ENCODE measurements around the gene TMEM59L. TPM values are rescaled to one million over a fixed set of nuclear protein-coding genes. Genes with fewer than 3 reads are reported as not detected.

Gene TMEM59L
- total RNA-seq, 1 donor from 2014 or later = 2.1 TPM

DNA sequence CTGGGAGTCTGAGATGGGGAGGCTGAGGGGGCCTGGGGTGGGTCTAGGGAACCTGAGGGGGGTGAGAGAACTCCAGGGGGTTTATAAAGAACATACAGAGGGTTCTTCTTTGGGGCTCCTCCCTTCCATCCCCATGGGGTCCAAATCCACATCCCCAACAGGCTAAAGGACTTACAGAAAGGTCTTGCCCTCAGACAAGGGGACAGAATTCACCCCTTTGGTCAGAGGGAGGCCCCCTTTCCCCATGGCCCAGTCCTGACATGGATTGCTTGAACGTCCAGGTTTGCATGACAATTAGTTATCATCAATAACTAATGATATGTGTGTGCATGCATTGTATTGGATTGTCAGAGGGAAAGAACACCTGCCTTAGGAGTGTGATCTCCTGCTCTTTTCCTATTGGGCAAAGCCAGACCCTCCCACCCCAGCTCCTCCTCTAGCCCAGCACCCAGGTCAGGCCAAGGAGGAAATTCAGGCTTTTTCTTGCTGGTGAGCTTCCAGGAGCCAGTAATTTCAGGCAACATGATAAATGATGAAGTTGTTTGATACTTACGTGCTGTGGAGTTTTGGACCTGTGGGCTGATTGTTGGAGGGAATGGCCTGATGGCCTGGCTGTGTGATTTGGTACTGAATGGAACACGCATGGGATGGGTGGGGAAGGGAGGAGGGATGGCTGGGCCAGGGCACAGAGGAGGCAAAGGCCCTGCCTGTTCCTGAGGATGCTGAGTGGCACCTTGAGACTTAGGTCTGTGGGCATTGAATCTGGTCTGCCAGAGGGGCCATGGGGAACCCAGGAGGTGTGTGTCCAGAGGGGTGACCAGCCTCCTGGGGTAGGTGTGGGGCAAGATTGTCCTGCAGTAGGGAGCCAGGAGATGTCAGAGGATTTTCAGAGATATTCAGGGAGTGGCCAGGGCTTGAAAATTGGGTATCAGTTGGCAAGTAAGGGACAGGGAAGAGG is 25.3 kb downstream of the TMEM59L start:
- no peaks in the 10 kb centered on the region for H3K27me3 ChIP-seq (ENCODE audit: control insufficient read depth in 3 of 3, insufficient read depth in 3 of 3, low read length in 3 of 3)
- peak overlapping the region; percentile 78 to 90 (median 86) for H3K4me3 ChIP-seq (ENCODE audit: low read length in 3 of 3)
- H3K9ac ChIP-seq (ENCODE audit: low read depth in 1 of 3, low read length in 3 of 3) = peak overlapping the region in 2 of 3 donors; percentile 95 to 97
- H3K4me1 ChIP-seq (ENCODE audit: control insufficient read depth in 3 of 3, insufficient read depth in 3 of 3, low read length in 3 of 3) = peaks cover 12 to 18% (median 12%) of the 10 kb centered on the region in 3 donors
- H3K9me3 ChIP-seq (ENCODE audit: control insufficient read depth in 3 of 3, low read length in 3 of 3) = no peaks in the 10 kb centered on the region
- no peaks in the 10 kb centered on the region for H3K36me3 ChIP-seq (ENCODE audit: control insufficient read depth in 3 of 3, insufficient read depth in 3 of 3, low read length in 3 of 3)
- H3K27ac ChIP-seq (ENCODE audit: low read depth, low read length) = peak overlapping the region; percentile 88

DNA sequence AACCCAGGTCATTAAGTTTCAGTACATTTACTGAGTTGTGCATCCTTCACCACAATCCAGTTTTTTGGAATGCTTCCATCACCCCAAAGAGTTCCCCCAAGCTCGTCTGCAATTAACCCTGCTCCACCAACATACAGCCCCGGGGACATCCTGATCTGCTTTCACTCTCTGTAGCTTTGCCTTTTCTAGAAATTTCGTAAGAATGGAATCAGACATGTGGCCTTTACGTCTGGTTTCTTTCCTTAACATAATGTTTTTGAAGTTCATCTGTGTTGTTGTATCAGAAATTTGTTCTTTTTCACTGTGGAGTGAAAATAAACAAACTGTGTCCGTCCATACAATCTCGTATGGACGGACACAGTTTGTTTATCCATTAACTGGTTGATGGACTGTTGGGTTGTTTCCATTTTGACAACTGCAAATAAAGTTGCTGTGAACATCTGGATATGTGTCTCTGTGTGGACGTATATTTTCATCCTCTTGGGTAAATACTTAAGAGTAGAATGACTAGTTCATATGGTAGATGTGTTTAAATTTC is 27.1 kb downstream of the TMEM59L start:
- no peaks in the 10 kb centered on the region for H3K36me3 ChIP-seq (ENCODE audit: control insufficient read depth in 3 of 3, insufficient read depth in 3 of 3, low read length in 3 of 3)
- no peaks in the 10 kb centered on the region for H3K27me3 ChIP-seq (ENCODE audit: control insufficient read depth in 3 of 3, insufficient read depth in 3 of 3, low read length in 3 of 3)
- H3K4me3 ChIP-seq (ENCODE audit: low read length in 3 of 3) = no peak overlapping the region
- H3K4me1 ChIP-seq (ENCODE audit: control insufficient read depth in 3 of 3, insufficient read depth in 3 of 3, low read length in 3 of 3) = peaks cover 12 to 22% (median 15%) of the 10 kb centered on the region in 3 donors
- no peaks in the 10 kb centered on the region for H3K9me3 ChIP-seq (ENCODE audit: control insufficient read depth in 3 of 3, low read length in 3 of 3)
- H3K9ac ChIP-seq (ENCODE audit: low read depth in 1 of 3, low read length in 3 of 3) = no peak overlapping the region
- no peak overlapping the region for H3K27ac ChIP-seq (ENCODE audit: low read depth, low read length)

DNA sequence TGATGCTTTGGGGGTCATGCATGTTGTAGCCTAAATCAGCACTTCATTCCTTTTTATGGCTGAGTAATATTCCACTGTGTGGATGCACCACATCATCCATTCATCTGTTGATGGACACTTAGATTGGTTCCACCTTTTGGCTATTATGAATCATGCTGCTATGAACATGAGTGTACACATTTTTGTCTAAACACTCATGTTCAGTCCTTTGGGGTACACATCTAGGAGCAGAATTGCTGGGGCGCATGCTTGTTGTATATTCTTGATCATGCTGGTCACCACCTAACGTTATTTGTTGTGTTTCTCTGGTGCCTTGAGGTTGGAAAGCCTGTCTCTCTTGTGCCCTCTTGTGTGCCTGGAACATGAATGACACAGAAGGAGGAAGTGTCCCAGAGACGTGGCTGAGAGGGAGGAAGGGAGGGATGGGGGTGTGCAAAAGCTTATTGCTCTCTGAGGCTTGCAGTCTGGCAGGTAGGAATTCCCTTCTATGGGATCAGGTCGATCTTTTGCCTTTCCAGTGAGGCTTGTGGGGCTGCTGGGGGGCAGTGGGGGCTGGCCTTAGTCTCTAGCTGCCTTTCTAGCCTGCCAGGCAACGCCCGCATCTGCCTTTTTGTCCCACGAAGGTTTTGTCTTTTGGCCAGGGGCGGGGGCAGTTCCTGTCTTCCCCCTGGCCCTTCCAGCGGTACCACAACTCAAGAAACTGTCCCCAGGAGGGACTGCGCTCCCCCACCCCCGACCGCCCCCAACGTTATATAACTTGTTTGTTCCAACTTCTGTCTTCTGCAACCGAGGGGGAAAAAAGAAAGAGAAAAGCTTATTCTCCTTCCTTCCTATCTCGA is 31.7 kb downstream of the TMEM59L start:
- Histone ChIP-seq H3K36me3 (ENCODE audit: control insufficient read depth in 3 of 3, insufficient read depth in 3 of 3, low read length in 3 of 3) (no peaks in the 10 kb centered on the region), H3K27ac (ENCODE audit: low read depth, low read length) (peak overlapping the region; percentile 45), H3K4me3 (ENCODE audit: low read length in 3 of 3) (peak overlapping the region in 1 of 3 donors; percentile 21), H3K9me3 (ENCODE audit: control insufficient read depth in 3 of 3, low read length in 3 of 3) (no peaks in the 10 kb centered on the region), H3K9ac (ENCODE audit: low read depth in 1 of 3, low read length in 3 of 3) (peak overlapping the region in 1 of 3 donors; percentile 50), H3K27me3 (ENCODE audit: control insufficient read depth in 3 of 3, insufficient read depth in 3 of 3, low read length in 3 of 3) (no peaks in the 10 kb centered on the region), H3K4me1 (ENCODE audit: control insufficient read depth in 3 of 3, insufficient read depth in 3 of 3, low read length in 3 of 3) (peaks cover 24 to 38% (median 28%) of the 10 kb centered on the region in 3 donors)

DNA sequence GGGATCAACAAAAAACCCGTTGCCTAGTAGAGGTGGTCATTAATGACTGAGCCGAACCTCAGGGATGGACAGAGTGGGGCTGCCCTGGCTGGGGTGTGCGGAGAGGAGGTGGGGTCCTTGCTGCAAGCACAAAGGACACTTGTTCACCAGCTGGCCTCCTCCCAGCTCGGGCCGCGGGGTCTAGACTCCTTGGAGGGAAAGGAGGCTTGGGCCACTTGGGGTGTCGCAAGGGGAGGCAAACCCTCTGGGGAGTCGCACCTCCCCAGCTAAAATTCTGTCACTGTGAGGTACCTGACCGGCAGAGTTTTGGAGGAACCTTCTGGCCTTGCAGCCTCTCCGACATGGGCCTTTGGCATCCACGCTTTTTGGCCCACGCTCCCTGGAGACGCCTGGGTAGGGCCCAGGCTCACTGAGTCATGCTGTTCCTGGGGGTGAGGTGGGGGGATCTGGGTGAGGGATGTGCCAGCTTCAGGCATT is 32.4 kb downstream of the TMEM59L start:
- no peaks in the 10 kb centered on the region for H3K36me3 ChIP-seq (ENCODE audit: control insufficient read depth in 3 of 3, insufficient read depth in 3 of 3, low read length in 3 of 3)
- H3K27ac ChIP-seq (ENCODE audit: low read depth, low read length) = peak overlapping the region; percentile 45
- H3K4me3 ChIP-seq (ENCODE audit: low read length in 3 of 3) = peak overlapping the region in 1 of 3 donors; percentile 21
- H3K9ac ChIP-seq (ENCODE audit: low read depth in 1 of 3, low read length in 3 of 3) = peak overlapping the region in 1 of 3 donors; percentile 50
- peaks cover 30 to 45% (median 34%) of the 10 kb centered on the region in 3 donors for H3K4me1 ChIP-seq (ENCODE audit: control insufficient read depth in 3 of 3, insufficient read depth in 3 of 3, low read length in 3 of 3)
- no peaks in the 10 kb centered on the region for H3K9me3 ChIP-seq (ENCODE audit: control insufficient read depth in 3 of 3, low read length in 3 of 3)
- no peaks in the 10 kb centered on the region for H3K27me3 ChIP-seq (ENCODE audit: control insufficient read depth in 3 of 3, insufficient read depth in 3 of 3, low read length in 3 of 3)

DNA sequence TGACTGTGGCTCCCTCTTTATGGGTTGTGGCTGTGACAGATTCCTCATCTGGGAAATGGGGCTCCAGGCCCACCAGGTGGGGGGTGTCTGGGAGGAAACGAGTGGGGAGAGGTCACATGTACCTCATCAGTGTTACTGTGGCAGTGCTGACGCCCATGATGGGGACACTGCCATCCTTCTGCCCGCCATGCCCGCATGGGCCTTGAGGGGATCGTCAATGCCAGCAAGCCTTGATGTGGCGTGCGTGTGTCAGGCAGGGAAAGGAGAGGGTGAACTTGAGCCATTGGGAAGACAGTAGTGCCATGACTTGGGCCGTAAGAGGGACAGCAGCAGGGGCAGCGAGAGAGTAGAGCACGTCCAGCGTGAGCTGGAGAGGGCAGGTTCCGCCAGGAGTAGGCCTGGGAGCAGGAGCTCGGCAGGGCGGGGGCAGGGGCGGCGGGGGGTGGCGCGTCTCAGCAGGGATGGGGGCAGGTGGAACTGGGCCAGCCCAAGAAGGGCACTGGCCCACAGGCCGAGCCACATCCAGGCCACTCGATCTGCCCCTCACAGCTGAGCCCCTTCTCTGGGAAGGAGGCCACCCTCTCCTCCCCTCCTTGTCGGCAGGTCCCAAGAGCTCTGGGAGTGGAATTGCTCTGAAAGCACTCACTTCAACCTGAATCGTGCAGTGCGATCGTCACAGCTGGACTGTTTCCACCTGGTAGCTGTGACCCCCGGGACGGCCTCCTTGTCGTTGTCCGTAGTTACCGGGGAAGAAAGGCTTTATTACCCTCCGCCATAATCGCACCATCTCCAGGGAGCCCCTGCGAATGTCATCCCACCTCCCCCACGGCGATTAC is 34.1 kb downstream of the TMEM59L start:
- Histone ChIP-seq H3K36me3 (ENCODE audit: control insufficient read depth in 3 of 3, insufficient read depth in 3 of 3, low read length in 3 of 3) (no peaks in the 10 kb centered on the region), H3K9ac (ENCODE audit: low read depth in 1 of 3, low read length in 3 of 3) (peak overlapping the region in 1 of 3 donors; percentile 16), H3K4me1 (ENCODE audit: control insufficient read depth in 3 of 3, insufficient read depth in 3 of 3, low read length in 3 of 3) (peaks cover 46 to 62% (median 51%) of the 10 kb centered on the region in 3 donors), H3K9me3 (ENCODE audit: control insufficient read depth in 3 of 3, low read length in 3 of 3) (no peaks in the 10 kb centered on the region), H3K27me3 (ENCODE audit: control insufficient read depth in 3 of 3, insufficient read depth in 3 of 3, low read length in 3 of 3) (no peaks in the 10 kb centered on the region), H3K4me3 (ENCODE audit: low read length in 3 of 3) (no peak overlapping the region), H3K27ac (ENCODE audit: low read depth, low read length) (no peak overlapping the region)

DNA sequence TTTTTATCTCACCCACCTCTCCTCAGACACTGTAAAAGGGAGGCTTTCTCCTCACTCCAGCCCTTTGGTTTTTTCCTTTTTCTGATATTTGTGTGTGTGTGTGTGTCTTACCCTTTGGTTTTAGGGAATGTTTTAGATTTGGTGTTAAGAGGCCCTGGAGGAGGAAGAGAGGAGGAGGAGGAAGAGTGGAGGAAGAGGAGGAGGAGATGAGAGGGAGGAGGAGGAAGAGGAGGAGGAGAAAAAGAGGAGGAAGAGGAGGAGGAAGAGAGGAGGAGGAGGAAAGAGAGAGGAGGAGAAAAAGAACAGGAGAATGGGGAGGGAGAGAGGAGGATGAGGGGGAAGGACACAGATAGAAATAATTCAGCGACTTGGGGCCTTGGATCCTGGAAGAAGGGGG is 34.7 kb downstream of the TMEM59L start:
- no peaks in the 10 kb centered on the region for H3K36me3 ChIP-seq (ENCODE audit: control insufficient read depth in 3 of 3, insufficient read depth in 3 of 3, low read length in 3 of 3)
- peaks cover 50 to 66% (median 55%) of the 10 kb centered on the region in 3 donors for H3K4me1 ChIP-seq (ENCODE audit: control insufficient read depth in 3 of 3, insufficient read depth in 3 of 3, low read length in 3 of 3)
- no peaks in the 10 kb centered on the region for H3K27me3 ChIP-seq (ENCODE audit: control insufficient read depth in 3 of 3, insufficient read depth in 3 of 3, low read length in 3 of 3)
- H3K27ac ChIP-seq (ENCODE audit: low read depth, low read length) = no peak overlapping the region
- H3K9me3 ChIP-seq (ENCODE audit: control insufficient read depth in 3 of 3, low read length in 3 of 3) = no peaks in the 10 kb centered on the region
- no peak overlapping the region for H3K9ac ChIP-seq (ENCODE audit: low read depth in 1 of 3, low read length in 3 of 3)
- H3K4me3 ChIP-seq (ENCODE audit: low read length in 3 of 3) = no peak overlapping the region

DNA sequence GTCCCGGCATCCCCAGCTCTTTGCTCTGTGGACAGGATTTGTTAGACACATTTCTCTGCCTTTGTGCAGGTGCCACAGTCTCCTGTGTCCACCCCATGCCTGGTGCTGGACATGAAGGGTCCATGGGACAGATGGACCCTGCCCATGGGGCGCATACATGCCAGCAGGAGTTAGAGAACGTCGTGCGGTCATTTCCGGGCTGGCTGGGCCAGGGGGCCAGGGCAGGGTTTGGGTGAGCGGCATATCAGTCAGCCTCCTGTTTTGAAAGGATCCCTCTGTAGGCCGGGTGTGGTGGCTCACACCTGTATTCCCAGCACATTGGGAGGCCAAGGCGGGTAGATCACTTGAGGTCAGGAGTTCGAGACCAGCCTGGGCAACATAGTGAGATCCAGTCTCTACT is 35.1 kb downstream of the TMEM59L start:
- Histone ChIP-seq H3K27me3 (ENCODE audit: control insufficient read depth in 3 of 3, insufficient read depth in 3 of 3, low read length in 3 of 3) (no peaks in the 10 kb centered on the region), H3K4me3 (ENCODE audit: low read length in 3 of 3) (no peak overlapping the region), H3K9ac (ENCODE audit: low read depth in 1 of 3, low read length in 3 of 3) (no peak overlapping the region), H3K9me3 (ENCODE audit: control insufficient read depth in 3 of 3, low read length in 3 of 3) (no peaks in the 10 kb centered on the region), H3K36me3 (ENCODE audit: control insufficient read depth in 3 of 3, insufficient read depth in 3 of 3, low read length in 3 of 3) (no peaks in the 10 kb centered on the region), H3K27ac (ENCODE audit: low read depth, low read length) (no peak overlapping the region), H3K4me1 (ENCODE audit: control insufficient read depth in 3 of 3, insufficient read depth in 3 of 3, low read length in 3 of 3) (peaks cover 50 to 66% (median 55%) of the 10 kb centered on the region in 3 donors)

DNA sequence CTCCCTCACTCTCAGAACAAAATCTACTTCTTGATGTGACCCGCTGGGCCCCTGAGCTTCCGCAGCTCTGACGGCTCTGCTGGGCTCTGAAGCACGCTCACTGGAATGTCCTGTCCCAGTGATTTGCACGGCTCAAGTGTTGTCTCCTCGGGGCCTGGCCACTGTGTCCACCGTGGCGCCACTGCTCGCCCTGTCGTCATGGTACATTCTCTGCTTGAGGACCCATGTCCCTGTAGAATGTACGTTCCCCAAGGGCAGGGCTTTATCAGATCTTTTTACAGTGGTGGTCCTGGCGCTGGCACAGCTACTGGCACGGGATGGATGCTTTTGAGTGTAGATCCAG is 36.3 kb downstream of the TMEM59L start:
- peak overlapping the region; percentile 32 to 80 (median 74) for H3K9ac ChIP-seq (ENCODE audit: low read depth in 1 of 3, low read length in 3 of 3)
- peak overlapping the region; percentile 87 for H3K27ac ChIP-seq (ENCODE audit: low read depth, low read length)
- no peaks in the 10 kb centered on the region for H3K36me3 ChIP-seq (ENCODE audit: control insufficient read depth in 3 of 3, insufficient read depth in 3 of 3, low read length in 3 of 3)
- H3K27me3 ChIP-seq (ENCODE audit: control insufficient read depth in 3 of 3, insufficient read depth in 3 of 3, low read length in 3 of 3) = no peaks in the 10 kb centered on the region
- H3K9me3 ChIP-seq (ENCODE audit: control insufficient read depth in 3 of 3, low read length in 3 of 3) = no peaks in the 10 kb centered on the region
- peaks cover 50 to 66% (median 55%) of the 10 kb centered on the region in 3 donors for H3K4me1 ChIP-seq (ENCODE audit: control insufficient read depth in 3 of 3, insufficient read depth in 3 of 3, low read length in 3 of 3)
- peak overlapping the region; percentile 51 to 63 (median 62) for H3K4me3 ChIP-seq (ENCODE audit: low read length in 3 of 3)
